ENCODE results near the gene TAF1C.

TAF1C gene

GRCh38 chr16:84155771-84156170 lies 31.1 kb downstream of the TAF1C start:
- no peak for DNase-seq

- no peak for DNase-seq
These were observed 31.6 kb downstream of the TAF1C start for GRCh38 chr16:84155226-84155625.

- DNase-seq = no peak
These were observed 33.1 kb downstream of the TAF1C start for GRCh38 chr16:84153660-84154214.

- DNase-seq = no peak
These were observed 35.9 kb downstream of the TAF1C start for GRCh38 chr16:84150926-84151325.

- peak; percentile 56 for DNase-seq
These were observed 41.8 kb downstream of the TAF1C start, which contains the start of the genes DNAAF1 and HSDL1 for GRCh38 chr16:84144859-84145639. Gene DNAAF1, plus strand, starts transcription at chr16:84145308. Its CDS starts 133 bp downstream, at chr16:84145441. Gene HSDL1, minus strand, starts transcription at chr16:84145177. Its CDS starts 13,856 bp downstream, at chr16:84131321.

- no peak for DNase-seq
These were observed 42.5 kb downstream of the TAF1C start for GRCh38 chr16:84144209-84144858.

- no peak for DNase-seq
These were observed 43.1 kb downstream of the TAF1C start for GRCh38 chr16:84143784-84144199.

- no peak for DNase-seq
These were observed 43.8 kb downstream of the TAF1C start for GRCh38 chr16:84143081-84143480.

GRCh38 chr16:84141143-84141670 lies 45.6 kb downstream of the TAF1C start:
- no peak for DNase-seq

- DNase-seq = no peak
These were observed 47.1 kb downstream of the TAF1C start for GRCh38 chr16:84139628-84140258.

GRCh38 chr16:84138824-84139627 lies 47.8 kb downstream of the TAF1C start:
- DNase-seq = peak; percentile 67

- DNase-seq = no peak
These were observed 48.4 kb downstream of the TAF1C start for GRCh38 chr16:84138500-84138823.

GRCh38 chr16:84137769-84138357 lies 49.0 kb downstream of the TAF1C start:
- DNase-seq = no peak

- DNase-seq = no peak
These were observed 49.6 kb downstream of the TAF1C start for GRCh38 chr16:84137287-84137686.

GRCh38 chr16:84136331-84137125 lies 50.3 kb downstream of the TAF1C start:
- DNase-seq = no peak

- DNase-seq = no peak
These were observed 54.2 kb downstream of the TAF1C start for GRCh38 chr16:84132527-84133285.

- DNase-seq = no peak
These were observed 55.7 kb downstream of the TAF1C start for GRCh38 chr16:84131117-84131516.

Data from NCI-H2029 (cell line).